ENCODE measurements around the gene NCAPH2. TPM values are rescaled to one million over a fixed set of nuclear protein-coding genes. Genes with fewer than 3 reads are reported as not detected.

Gene NCAPH2
- total and polyA plus RNA-seq, 9 of the 15 experiments (the other 6 are each of a cell fraction or from before 2014, with no cell fraction given): 3.6 to 88.6 (median 32.4) TPM

DNA sequence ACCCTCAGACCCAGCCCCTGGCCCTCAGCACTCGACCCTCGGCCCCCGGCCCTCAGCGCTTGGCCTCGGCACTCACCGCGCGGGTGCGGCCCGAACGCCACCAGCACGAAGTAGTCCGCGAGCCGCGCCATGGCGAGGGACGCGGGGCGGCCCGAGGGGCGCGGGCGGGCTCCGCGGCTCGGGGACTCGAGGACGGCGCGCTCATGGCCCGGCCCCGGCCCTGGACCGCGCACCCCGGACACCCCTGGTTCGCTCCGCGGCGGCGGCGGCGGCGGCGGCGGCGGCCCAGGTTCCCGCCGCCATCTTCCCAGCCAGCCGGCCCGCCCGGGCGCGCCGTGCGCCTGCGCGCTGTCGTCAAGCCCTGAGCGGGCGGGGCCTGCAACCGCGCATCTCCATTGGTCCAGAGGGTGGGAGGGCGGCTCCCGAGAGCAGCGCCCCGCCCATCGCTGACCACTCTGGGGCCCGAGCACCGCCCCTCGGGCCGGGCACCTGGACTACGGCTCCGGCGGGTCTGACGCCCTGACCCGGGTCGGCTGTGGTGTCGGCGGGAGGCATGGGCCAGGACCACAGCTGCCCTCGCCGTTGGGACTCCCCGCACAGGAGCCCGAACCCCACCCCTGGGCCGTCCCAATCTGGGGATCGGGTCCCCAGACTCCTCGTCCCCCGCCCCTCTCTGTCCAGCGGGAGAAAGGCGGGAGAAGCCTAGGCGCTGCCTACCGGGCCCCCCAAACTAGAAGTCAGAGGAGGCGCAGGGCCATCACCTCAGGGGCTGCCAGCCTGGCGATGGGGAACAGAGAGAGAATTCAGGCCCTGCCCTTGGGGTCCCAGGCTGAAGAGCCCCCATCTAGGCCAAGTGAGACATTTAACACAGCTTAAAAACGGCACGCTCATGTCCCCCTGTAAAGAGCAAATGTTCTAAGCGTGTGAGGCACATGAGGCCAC, 33.0 kb upstream of the NCAPH2 start, which contains the start of gene SBF1:
TSS of gene SBF1 (minus strand) at position 326 of the 942 bp plus-strand sequence. CDS start at position 131, 195 bp downstream.
- H3K27me3 ChIP-seq (ENCODE audit: control insufficient read depth in 2 of 2, insufficient read depth in 2 of 2, low read length in 2 of 2): no peaks in the 10 kb centered on the region
- H3K79me2 ChIP-seq (ENCODE audit: control insufficient read depth, insufficient read depth, low read length): peaks cover 42% of the 10 kb centered on the region
- intact Hi-C loops (cut with micrococcal nuclease): no loop called here
- peak; percentile 91 to 98 (median 97) for DNase-seq (ENCODE audit: extremely low read depth in 1 of 4, low spot score in 3 of 4)
- H3K9ac ChIP-seq (ENCODE audit: insufficient read depth in 1 of 2, low read depth in 2 of 2, low read length in 2 of 2): peak within 1 kb of the TSS; percentile 44 to 93; a peak in 3 of 4 replicates
- CTCF ChIA-PET (ENCODE audit: low intra/inter-chr PET ratio): interaction anchor here (0.6 kb wide), 1 partner anchor 132 kb away, joined by 4 read pairs; no protein-coding TSS in a partner anchor
- BruUV-seq (replicated peaks): no TSS peak
- H2AFZ ChIP-seq (ENCODE audit: low read depth, low read length): peak within 1 kb of the TSS; percentile 85
- in situ Hi-C loops (cut with MboI): no loop called here
- 6% methylated on average over 13 of the region's 97 CpGs for WGBS (ENCODE audit: insufficient coverage, low coverage, missing lambda C conversion rate)
- ATAC-seq: peak; percentile 96
- H3K4me2 ChIP-seq (ENCODE audit: insufficient read depth, low read length): peak within 1 kb of the TSS; percentile 73
- peaks cover 8% of the 10 kb centered on the region for H3K9me1 ChIP-seq (ENCODE audit: control insufficient read depth, insufficient read depth, low read length)
- H3K27ac ChIP-seq (ENCODE audit: extremely low read depth, low read depth, low read length): peak within 1 kb of the TSS; percentile 46; the same call in 2 of the 3 replicates
- no peaks in the 10 kb centered on the region for H3K9me3 ChIP-seq (replicated peaks; ENCODE audit: control insufficient read depth, insufficient read depth, low read depth, low read length)
- peak; percentile 23 for FAIRE-seq
- peaks cover 22 to 54% of the 10 kb centered on the region in 2 experiments for H3K4me1 ChIP-seq (replicated peaks in 1 of 2; ENCODE audit: control insufficient read depth in 2 of 2, insufficient read depth in 2 of 2, low read length in 2 of 2)
- POLR2A ChIA-PET: interaction anchor here (0.6 kb wide), 1 partner anchor 26 kb away, joined by 3 read pairs; no protein-coding TSS in a partner anchor
- H4K20me1 ChIP-seq (replicated peaks; ENCODE audit: control insufficient read depth, insufficient read depth, low read length): peaks cover 33% of the 10 kb centered on the region
- H3K4me3 ChIP-seq: peak within 1 kb of the TSS; percentile 63
- 0 out of 3 replicates have a peak, but pooled peaks cover 2% of the 10 kb centered on the region for H3K36me3 ChIP-seq (ENCODE audit: control insufficient read depth, insufficient read depth, low read length)
- TF ChIP-seq ARID1B (IDR thresholded peaks at IDR 0.05) (no peak), EZH2 (IDR thresholded peaks at IDR 0.05; ENCODE audit: borderline replicate concordance, low read depth, low read length) (no peak), CCNT2 (IDR thresholded peaks at IDR 0.05; ENCODE audit: borderline replicate concordance, extremely low read depth, insufficient read length, low read depth, low read length) (peak; percentile 43), NONO (IDR thresholded peaks at IDR 0.05; ENCODE audit: low read depth in 2 of 2, low read length in 1 of 2) (no peak), TCFL5 (CRISPR knock-in tag; conservative IDR thresholded peaks at IDR 0.05) (no peak), ATF1 (CRISPR knock-in tag; IDR thresholded peaks at IDR 0.05) (no peak), ATF1 (tag; IDR thresholded peaks at IDR 0.05) (0 out of 2 replicates have a peak, but pooled peaks have one; percentile 15), OTX1 (CRISPR knock-in tag; IDR thresholded peaks at IDR 0.05) (no peak), ZNF140 (CRISPR knock-in tag; IDR thresholded peaks at IDR 0.05) (no peak), RBFOX2 (IDR thresholded peaks at IDR 0.05; ENCODE audit: low read depth, low read length) (peak; percentile 77), GTF2E2 (tag; IDR thresholded peaks at IDR 0.05) (no peak), POLR2G (IDR thresholded peaks at IDR 0.05; ENCODE audit: low read depth, low read length) (peak; percentile 86), SRSF1 (IDR thresholded peaks at IDR 0.05; ENCODE audit: low read depth, low read length) (no peak), NFYB (IDR thresholded peaks at IDR 0.05; ENCODE audit: extremely low read depth, insufficient read length) (no peak), PYGO2 (tag; IDR thresholded peaks at IDR 0.05) (no peak), HNRNPH1 (optimal IDR thresholded peaks at IDR 0.05; ENCODE audit: low read depth, low read length) (no peak), ZNF121 (CRISPR knock-in tag; conservative IDR thresholded peaks at IDR 0.05) (no peak), PTBP1 (IDR thresholded peaks at IDR 0.05; ENCODE audit: low read depth, low read length) (no peak), SIN3B (IDR thresholded peaks at IDR 0.05; ENCODE audit: low read depth) (peak; percentile 42; the same call in 1 of the 2 replicates), ZNF124 (CRISPR knock-in tag; IDR thresholded peaks at IDR 0.05) (no peak), DACH1 (IDR thresholded peaks at IDR 0.05; ENCODE audit: partially characterized antibody) (no peak), SRSF3 (IDR thresholded peaks at IDR 0.05; ENCODE audit: insufficient read depth, low read length) (no peak), CHD1 (IDR thresholded peaks at IDR 0.05; ENCODE audit: low read length) (no peak), KLF16 (IDR thresholded peaks at IDR 0.05) (no peak), BRD4 (IDR thresholded peaks at IDR 0.05) (no peak), RUNX1 (IDR thresholded peaks at IDR 0.05; ENCODE audit: low read depth) (no peak)
